Stimulated activated CD8-positive, alpha-beta memory T cell treated with anti-CD3 and anti-CD28 coated beads, Interleukin-12 subunit alpha, Interleukin-12 subunit beta, amount 100 ng/mL, for 4 hours (primary cell): ENCODE results near the gene FBN3.

Experiments
- DNase-seq: peaks from one replicate; pipeline ENCODE4 v3.0.0-alpha.2; 2020; ENCODE audit warnings: low read depth

FBN3 gene

DNA sequence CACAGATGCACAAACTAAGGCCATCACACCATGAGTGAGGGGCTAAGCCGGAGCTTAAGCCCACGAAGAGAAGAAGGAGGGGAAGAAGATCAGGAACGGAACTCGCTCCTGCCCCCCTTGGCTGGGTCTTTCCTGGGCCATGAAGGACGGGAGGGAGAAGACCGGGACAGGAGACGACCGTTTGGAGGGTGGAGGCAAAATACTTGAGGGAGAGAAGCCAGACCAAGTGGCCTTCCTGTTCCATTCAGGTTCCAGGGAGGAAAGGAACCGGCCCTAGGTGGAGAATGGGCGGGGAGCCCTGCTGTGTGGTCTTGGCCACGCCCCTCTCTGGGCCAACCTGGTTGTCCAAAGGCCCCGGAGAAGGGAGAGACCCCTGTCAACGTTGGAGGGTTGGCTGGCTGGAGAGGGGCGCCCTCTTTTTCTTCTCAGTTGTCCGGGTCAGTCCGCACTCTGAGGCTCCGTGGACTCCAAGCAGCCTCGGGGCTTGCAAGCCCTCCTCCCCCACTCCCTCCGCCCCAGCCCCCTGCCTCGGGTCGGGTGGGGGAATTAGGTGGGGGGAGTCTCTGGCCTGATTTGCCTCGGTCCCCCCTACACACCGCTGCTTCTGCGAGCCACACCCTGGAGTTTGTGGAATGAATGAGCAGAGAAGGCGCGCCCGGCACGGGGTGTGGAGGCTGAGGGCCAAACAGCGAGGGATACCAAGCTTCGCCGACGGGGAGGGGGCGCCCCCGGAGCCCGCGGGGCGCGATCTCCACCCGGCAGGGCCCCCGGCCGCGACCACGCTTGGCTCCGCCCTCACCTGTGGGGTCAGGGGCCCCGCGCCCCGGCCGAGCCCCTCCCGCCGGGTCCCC is 757 bp downstream of the FBN3 start:
- no peak for DNase-seq

DNA sequence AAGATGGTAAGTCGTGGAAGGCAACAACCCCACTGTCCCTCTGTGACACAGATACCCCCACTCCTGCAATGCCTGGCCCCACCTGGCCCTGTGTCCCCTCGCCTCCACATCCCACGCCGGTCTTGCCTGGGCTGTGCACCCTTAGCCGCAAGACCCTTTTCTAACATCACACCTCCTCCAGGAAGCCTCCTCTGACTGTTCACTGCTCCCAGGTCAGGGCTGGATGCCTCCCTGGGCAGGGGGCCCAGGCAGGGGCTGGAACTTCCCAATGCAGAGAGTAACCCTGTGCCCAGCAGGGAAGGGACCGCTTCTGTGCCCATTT is 1.3 kb downstream of the FBN3 start:
- no peak for DNase-seq

DNA sequence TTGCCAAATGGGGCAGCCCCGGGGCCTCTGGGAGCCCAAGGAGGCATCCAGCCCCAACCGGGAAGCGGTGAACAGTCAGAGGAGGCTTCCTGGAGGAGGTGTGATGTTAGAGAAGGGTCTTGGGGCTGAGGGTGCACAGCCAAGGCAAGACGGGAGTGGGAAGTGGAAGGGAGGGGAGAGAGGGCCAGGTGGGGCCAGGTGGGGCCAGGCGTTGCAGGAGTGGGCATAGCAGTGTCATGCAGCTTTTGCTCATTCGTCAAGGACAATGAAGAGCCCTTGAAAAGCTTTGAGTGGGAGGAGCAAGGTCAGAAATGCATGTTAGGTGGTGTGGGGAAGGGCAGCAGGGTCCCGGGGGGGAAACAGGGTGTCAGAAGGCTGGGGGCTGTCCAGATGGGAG is 1.8 kb downstream of the FBN3 start:
- DNase-seq, result no peak

DNA sequence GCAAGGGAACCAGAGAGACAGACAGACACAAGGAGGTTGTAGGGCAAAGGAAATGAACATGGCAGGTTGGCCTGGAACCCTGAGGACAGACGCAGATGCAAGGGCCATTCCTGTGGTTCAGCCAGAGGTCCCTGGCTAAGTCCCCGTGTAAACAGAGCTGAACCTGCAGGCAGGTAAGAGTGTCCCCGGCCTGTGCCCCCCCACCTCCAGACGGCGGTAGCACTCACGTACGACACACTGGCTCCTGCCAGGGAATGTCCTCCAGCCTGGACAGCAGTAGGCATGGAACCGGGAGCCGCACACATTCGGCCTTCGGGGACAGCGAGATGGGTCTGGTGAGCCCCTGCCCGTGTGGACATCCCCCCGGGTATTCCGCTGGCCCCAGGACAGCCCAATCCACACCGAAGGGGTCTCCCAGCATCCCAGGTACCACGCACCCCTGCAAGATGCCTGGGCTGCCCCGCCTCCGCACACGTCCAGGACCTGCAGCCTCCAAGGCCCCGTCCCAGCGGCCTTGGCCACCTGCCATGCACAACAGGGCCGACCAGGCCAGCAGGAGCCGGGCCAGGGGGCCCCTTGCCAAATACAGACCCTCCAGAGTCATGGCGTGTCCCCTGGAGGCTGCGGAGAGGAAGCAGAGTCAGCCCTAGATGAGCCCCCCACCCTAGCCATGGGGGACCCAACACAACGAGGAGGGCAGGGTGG is 2.4 kb downstream of the FBN3 start:
- no peak for DNase-seq

DNA sequence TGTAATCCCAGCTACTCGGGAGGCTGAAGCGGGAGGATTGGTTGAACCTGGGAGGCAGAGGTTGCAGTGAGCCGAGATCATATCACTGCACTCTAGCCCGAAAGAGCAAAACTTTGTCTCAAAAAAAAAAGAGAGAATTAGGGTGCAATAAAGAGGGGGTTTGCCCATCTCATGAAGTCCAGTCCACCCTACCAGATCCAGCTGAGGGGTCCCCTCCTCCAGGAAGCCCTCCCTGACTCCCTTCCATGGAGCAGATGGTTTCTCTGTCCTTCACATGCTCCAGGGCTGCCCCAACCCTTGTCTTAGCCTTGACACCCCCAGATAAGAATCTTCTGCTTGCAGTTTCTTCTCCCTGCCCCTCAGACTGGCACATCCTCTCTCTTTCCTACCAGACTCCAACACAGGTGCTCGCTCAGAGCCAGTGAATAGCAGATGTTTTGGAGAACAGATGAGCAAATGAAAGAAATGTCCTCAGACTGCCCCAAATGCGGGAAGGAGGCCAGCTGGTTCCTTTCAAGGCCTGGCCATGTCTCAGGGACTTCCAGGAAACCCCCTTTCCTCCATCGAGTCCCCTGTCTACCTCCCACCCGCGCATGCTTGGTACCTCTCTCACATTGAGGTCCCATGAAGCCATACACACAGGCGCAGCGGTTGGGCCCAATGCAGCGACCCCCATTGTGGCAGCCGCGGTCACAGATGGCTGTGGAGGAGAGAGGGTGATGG is 5.0 kb downstream of the FBN3 start:
- DNase-seq, result no peak

DNA sequence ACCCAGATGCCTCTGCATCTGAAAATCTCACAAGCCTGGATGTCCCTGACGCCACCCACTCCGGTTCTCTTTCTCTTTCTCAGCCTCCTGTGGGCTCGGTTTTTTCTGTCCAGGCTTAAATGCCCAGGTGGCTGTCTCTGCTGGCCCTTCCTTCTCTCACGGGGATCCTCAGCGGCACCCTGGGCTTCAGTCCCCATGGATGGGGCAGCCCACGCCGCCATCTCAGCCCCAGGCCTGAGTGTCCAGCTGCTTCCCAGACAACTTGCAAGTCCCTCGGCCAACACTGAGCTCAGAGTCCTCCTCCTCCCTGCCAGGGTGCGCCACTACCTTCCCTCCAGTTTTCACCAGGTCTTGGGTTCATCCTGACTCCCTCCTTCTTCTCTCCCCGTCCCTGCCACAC is 6.4 kb downstream of the FBN3 start:
- DNase-seq, result no peak

DNA sequence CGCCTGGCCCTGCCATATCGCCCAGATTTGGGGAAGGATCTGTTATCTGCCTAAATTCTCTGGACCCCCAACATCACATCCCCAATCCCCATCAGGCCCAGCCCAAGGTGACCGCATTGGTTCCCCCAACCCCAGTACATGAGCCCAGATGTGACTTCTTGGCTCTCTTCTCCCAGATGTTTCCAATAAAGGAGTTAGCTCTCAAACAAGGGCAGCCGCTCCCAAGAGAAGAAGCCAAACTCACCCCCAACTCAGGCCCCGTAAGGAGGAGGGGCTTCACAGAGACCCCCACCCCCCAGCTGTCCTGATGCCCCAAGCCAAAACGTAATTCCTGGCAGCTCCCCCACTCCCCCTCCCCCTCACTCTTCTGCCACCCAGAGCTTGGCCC is 6.9 kb downstream of the FBN3 start:
- no peak for DNase-seq

DNA sequence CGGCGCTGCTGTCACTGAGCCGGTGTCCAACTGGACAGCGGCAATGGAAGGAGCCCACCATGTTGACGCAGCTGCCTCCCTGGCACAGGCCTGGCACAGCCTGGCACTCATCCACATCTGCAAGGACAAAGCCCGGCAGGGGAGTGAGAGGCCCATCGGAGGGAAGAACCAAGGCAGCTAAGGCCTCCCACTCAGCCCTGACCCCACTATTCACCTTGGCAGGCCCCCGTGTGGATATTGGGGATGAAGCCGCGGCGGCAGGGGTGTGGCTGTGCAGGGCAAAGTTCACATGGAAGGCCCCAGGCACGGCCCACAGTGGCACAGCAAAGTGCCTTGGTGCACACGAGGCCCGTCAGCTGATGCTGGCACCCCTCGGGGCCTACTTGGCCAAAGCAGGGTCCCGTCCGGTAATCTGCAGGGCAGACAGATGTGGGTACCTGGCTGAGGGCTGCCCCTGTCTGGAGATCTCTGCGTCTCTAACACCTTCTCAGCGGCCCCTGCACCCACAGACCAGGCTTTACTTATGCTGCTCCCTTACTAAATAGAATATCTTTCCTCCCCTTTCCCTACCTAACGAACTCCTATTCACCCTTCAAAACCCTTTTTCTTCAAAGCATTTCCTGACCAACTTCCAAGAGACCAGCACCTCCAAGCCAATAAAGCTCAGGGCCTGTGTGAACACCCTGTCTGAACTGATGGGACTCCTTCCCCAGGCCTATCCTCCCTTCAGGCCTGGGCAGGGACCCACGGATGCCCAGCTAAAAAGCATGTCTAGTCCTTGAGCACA is 7.5 kb downstream of the FBN3 start:
- no peak for DNase-seq

DNA sequence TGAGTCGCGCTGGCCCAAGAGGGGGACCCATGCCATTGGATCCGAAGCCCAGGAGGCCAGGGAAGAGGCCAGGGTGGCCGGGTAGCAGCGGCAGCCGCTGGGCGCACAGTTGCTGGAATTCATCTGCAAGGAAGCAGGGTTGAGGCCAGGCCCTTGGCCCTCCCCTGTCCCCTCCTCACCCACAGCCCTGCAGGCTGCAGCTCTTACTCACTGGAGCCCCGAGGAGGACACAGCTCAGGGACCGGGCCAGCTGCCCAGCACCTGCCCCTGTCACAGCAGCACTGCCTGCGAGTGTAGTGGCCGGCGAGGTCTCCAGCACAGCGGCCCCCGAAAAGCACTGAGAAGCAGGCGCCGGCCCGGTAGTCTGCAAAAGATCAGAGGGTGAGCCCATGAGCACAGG is 11.2 kb downstream of the FBN3 start:
- DNase-seq, result no peak

DNA sequence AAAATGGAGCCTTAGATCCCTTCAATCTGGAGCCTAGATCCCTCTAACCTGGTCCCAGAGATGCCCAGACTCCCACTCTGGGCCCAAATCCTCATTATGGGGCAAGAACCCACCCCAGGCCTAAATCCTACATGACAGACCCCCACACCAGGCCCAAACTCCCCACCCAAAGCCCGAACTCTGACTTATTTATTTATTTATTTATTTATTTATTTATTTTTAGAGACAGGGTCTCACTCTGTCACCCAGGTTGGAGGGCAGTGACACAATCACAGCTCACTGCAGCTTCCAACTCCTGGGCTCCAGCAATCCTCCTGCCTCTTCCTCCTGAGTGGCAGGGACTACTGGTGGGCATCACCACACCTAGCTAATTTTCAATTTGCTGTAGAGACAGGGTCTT is 12.0 kb downstream of the FBN3 start:
- DNase-seq, result no peak

DNA sequence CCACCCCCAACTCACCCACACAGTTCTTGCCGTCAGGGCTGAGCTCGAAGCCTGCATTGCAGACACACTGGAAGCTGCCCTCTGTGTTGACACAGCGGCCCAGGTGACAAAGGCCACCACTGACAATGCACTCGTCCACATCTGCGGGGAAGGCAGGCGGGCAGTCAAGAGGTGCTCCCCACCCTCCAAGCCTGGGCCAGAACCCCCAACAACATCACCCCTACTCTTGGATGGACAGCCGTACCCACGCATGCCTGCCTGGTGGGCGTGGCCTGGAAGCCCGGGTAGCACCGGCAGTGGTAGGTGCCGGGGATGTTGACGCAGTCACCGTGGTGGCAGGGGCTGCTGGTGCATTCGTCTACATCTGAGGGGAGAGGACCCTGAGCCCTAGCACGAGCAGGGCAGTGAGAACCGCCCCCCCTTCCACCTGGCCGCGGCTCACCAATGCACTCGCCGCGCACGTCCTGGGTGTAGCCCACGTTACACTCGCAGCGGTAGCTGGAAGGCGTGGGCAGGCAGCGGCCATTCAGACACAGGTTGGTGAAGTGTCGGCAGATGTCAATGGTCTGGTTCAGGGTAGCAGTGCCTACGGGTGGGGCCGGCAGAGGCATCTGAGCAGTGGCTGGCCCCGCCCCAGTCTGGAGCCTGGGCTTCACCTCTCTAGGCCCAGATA is 13.3 kb downstream of the FBN3 start:
- no peak for DNase-seq

DNA sequence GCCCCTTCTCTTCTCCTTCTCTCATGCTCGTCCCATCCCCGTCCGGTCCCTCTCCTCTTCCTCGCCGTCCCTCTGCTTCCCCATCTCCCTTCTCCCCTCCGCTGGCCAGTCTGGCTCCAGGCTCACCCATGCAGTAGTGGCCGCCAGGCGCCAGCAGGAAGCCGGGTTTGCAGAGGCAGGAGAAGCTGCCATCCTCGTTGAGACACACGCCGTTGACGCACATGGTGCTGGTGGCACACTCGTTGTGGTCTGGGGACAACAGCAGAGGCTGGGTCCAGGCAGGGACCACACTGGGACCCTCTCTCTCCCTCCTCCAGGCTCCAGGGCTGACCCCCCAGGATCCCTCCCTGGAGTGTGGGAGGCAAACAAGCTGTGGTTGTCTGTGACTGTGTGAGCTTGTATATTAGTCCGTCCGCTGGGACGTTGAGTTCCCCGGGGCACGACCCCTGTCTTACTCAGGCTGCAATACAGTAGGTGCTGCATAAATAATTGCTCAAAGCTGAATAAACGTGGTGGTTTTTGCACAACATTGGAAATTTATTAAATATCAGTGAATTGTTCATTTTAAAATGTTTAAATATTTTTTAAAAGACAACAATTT is 16.4 kb downstream of the FBN3 start:
- DNase-seq, result no peak

DNA sequence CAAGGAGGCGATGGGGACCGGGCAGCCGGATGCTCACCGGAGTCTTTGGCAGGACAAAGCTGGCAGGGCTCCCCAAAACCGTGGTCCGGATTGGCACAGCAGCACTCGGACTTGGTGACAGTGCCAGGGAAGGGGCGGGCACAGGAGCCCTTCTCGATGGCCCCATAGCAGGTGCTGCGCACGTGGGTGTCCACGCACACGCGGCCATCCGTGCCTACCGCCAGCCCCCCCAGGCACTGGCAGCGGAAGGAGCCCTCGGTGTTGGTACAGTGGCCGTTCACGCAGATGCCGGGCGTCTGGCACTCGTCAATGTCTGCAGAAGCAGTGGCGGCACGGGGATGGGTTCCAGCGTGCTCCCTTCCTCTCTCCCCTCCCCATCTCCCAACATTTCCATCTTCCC is 17.9 kb downstream of the FBN3 start:
- DNase-seq, result no peak

DNA sequence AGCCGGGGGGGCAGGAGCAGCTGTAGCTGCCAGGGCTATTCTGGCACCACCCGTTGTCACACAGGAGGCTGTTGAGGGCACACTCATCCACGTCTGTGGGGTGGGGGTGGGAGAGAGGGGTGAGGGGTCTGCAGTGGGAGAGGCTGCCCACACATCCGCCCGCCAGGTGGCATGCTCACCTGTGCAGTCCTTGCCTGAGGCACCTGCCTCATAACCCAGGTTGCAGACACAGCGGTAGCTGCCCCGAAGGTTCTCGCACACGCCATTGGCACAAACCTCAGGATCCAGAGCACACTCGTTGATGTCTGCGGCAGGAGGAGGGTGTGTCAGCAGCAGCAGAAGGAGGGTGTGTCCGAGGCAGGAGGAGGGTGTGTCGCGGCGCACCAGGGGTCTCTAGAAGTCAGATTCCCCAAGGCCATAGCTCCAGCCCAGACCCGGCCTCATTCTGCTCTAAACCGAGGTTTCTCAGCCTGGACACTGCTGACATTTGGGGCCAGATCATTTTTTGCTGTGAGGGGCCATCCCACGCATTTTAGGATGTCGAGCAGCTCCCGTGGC is 20.3 kb downstream of the FBN3 start:
- DNase-seq, result no peak

DNA sequence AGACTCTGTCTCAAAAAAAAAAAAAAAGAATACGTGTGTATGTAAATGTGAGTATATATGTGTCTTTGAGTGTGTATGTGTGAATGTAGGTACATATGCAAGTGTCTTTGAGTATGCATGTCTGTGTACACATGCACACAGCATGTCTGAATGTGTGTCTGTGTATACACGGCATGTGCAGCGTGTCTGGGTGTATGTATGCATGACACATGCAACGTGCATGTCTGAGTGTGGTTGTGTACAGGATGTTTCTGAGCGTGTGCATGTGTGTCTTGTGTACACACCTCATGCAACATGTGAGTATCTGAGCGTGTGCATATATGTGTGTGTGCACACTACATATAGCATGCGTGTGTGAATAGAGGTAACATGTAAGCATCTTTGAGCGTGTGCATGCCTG is 20.8 kb downstream of the FBN3 start:
- DNase-seq, result no peak

DNA sequence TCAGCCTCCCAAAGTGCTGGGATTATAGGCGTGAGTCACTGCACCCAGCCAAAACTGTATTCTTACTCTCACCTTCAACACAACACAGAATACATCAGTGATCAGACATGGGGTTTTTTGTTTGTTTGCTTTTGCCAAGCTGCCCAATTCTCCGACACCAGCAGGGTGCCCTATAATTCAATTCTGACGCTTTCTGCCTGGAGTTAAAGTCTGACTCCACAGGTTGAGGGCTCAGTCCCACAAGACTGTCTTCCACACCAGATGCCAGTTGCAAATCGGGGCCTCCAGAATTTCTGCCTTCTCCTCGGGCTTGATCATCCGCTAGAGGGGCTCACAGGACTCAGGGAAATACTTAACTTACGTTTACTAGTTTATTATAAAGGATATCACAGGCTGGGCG is 22.1 kb downstream of the FBN3 start:
- DNase-seq, result no peak

DNA sequence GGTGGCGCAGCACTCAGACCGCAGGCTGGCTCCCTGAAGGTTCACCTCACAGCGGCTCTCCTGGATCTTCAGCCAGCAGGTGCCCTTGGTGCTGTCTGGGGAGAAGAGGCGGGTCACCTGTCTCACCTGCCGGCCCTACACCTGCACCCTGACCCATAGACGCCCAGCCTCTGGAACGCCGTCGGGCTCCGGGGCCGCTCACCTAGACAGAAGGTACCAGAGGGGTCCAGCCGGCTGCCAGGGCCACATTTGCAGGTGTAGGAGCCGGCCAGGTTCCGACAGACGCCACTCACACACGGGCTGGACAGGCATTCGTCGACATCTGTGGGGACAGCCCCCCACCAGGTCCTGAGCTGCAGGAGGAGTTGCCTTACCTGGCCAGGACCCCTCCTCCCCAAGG is 22.9 kb downstream of the FBN3 start:
- DNase-seq, result no peak

DNA sequence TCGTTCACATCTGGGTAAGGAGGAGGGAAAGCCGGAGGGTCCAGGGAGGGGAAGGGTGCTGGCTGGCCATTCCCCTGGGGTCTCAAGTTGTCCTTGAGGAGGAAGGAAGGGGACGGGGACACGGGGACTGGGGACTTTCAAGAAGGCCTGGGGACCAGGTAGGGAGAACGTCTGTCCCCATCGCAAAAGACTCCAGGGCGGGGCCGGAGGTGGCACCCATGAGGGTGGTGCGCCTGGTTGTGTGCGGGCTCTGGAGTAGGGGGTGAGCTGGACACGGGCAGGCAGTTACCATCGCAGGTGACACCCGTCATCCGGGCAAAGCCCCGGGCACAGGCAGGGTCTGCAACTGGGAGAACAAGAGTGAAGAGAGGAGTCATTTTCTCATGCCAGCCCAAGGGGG is 23.4 kb downstream of the FBN3 start:
- no peak for DNase-seq

DNA sequence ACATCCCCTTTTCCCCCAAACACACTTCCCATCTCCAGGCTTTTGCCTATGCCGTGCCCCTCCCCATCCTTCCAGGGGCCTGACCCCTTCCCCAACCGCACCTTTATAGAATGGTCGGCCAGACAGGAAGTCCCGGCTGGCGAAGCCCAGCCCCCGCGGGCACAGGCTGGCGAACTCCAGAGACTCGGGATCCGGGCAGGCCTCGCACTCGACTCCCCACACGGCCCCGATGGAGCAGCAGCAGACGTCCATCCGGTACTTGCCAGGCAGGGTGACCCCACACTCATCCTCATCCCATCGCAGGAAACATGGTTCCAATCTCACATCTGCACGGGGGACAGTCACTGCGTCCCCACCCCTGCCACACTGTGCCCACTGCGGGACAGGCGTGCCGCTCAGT is 25.7 kb downstream of the FBN3 start:
- no peak for DNase-seq

DNA sequence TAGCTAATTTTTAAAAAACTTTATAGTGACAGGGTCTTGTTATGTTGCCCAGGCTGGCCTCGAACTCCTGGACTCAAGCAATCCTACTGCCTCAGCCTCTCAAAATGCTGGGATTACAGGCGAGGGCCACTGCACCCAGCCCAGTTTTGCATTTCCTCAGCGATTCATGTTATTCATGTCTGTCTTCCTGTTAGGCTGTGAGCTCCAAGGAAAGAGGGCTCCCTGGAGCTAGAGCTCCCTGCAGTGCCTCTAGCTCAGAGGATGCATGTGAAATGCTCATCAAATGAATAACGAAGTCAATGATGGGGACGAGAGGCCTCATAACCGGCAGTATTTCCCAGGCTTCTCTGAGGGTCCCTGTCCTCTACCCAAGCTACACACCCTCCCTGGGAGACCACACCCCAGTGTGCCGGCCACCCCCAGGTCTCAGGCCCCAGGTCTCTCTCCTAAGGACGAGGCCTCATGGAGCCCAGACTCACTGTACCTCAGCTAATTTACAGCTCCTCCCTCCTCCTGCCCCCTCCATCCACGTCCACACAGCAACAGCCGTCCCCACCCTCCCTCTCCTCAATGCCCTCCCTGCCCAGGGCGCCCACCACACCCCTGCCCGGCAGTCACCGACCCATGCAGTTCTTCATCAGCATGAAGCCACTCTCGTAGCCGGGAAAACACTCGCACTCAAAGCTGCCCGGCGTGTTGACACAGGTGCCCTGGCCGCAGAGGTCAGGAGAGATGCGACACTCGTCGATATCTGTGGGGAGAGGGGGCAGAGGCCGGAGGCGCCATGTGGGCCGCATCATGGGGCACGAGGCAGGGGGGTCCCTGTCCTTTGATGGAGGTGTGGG is 28.5 kb downstream of the FBN3 start:
- DNase-seq, result no peak
